ENCODE results near the gene USP8. TPM values are rescaled to one million over a fixed set of nuclear protein-coding genes. Genes with fewer than 3 reads are reported as not detected.
"Not testable (repeated sequence)": the region's sequence is repeated elsewhere in the genome, so short reads cannot be mapped to it uniquely, and the experiment has no call there.

The USP8 gene
- total RNA-seq, 1 donor from 2014 or later: 74.6 TPM

DNA sequence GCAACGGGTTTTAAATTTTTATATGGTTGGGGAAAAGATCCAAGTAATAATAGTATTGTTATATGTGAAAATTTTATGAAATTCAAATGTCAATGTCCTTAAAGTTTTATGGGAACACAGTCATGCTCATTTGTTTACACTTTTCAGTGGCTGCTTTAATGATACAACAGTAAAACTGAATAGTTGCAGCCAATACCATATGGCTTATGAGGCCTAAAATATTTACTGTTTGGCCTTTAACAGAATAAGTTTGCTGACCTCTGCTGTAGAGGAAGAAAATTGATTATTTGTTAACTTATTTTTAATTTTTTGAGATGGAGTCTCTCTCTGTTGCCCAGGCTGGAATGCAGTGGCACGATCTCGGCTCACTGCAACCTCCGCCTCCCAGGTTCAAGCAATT is 77.6 kb downstream of the USP8 start:
- TF ChIP-seq, protein P1, sequence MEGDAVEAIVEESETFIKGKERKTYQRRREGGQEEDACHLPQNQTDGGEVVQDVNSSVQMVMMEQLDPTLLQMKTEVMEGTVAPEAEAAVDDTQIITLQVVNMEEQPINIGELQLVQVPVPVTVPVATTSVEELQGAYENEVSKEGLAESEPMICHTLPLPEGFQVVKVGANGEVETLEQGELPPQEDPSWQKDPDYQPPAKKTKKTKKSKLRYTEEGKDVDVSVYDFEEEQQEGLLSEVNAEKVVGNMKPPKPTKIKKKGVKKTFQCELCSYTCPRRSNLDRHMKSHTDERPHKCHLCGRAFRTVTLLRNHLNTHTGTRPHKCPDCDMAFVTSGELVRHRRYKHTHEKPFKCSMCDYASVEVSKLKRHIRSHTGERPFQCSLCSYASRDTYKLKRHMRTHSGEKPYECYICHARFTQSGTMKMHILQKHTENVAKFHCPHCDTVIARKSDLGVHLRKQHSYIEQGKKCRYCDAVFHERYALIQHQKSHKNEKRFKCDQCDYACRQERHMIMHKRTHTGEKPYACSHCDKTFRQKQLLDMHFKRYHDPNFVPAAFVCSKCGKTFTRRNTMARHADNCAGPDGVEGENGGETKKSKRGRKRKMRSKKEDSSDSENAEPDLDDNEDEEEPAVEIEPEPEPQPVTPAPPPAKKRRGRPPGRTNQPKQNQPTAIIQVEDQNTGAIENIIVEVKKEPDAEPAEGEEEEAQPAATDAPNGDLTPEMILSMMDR (IDR thresholded peaks at IDR 0.05): no peak
- H3K4me3 ChIP-seq: no peak overlapping the region

DNA sequence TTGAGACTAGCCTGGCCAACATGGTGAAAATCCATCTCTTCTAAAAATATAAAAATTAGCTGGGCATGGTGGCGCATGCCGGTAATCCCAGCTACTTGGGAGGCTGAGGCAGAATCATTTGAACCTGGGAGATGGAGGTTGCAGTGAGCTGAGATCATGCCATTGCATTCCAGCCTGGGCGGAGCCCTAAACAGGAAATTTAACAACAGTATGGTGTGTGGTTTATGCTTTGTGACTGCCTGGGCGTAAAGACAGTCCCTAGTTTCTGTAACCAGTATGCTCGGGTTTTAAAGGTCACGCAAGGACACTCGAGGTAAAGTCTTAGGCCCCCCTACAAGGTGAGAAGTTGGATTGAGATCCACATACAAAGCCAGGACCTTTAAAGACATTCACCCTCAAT is 78.9 kb downstream of the USP8 start:
- H3K4me1 ChIP-seq: no peaks in the 10 kb centered on the region
- no peak overlapping the region for H3K27ac ChIP-seq
- DNase-seq (no peak), ATAC-seq (no peak)
- H3K9me3 ChIP-seq: no peaks in the 10 kb centered on the region
- H3K36me3 ChIP-seq: peaks cover 61% of the 10 kb centered on the region
- intact Hi-C loops (cut with DNase I): no loop called here
- TF ChIP-seq, protein P1 (IDR thresholded peaks at IDR 0.05): no peak
- H3K27me3 ChIP-seq (ENCODE audit: low read depth): no peaks in the 10 kb centered on the region
- no peak overlapping the region for H3K4me3 ChIP-seq

More for the DNA sequence above, 77.6 kb downstream of the USP8 start:
- no peaks in the 10 kb centered on the region for H3K9me3 ChIP-seq
- no peaks in the 10 kb centered on the region for H3K4me1 ChIP-seq
- H3K27ac ChIP-seq: no peak overlapping the region
- no peaks in the 10 kb centered on the region for H3K27me3 ChIP-seq (ENCODE audit: low read depth)
- intact Hi-C loops (cut with DNase I): no loop called here
- H3K36me3 ChIP-seq: peaks cover 74% of the 10 kb centered on the region
- DNase-seq (no peak), ATAC-seq (no peak)

DNA sequence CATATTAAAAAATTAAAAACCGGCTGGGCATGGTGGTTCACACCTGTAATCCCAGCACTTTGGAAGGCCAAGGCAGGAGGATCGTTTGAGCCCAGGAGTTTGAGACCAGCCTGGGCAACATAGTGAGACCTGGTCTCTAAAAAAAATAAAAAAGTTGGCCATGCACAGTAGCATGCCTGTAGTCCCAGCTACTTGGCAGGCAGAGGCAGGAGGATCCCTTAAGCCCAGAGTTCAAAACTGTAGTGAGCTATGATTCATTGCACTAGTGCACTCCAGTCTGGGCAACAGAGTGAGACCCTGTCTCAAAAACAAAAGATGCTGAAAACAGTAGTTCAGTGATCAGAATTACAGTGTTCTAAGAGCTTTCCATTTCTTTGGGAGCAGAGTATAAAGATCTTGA is 81.5 kb downstream of the USP8 start:
- H3K27me3 ChIP-seq (ENCODE audit: low read depth); DNase-seq; H3K4me3 ChIP-seq; H3K4me1 ChIP-seq; intact Hi-C loops (cut with DNase I); H3K27ac ChIP-seq; ATAC-seq; H3K9me3 ChIP-seq: not testable (repeated sequence)
- peaks cover 36% of the 10 kb centered on the region for H3K36me3 ChIP-seq

DNA sequence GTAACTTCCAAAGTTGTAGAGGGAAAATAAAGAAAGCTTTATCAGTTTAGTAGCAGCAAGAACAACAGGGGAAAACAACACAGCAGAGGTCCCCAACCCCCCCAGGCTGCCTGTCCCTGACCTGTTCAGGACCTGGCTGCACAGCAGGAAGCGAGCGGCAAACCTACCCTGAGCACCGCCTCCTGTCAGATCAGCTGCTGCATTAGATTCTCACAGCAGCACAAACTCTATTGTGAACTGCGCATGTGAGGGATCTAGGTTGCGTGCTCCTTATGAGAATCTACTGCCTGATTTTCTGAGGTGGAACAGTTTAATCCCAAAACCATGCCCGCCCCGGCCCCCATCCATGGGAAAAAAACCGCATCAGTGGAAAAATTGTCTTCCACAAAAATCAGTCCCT is 81.9 kb downstream of the USP8 start:
- no peak overlapping the region for H3K4me3 ChIP-seq
- intact Hi-C loops (cut with DNase I): no loop called here
- no peaks in the 10 kb centered on the region for H3K4me1 ChIP-seq
- TF ChIP-seq, protein P1 (IDR thresholded peaks at IDR 0.05): no peak
- H3K27me3 ChIP-seq (ENCODE audit: low read depth): no peaks in the 10 kb centered on the region
- no peak for DNase-seq
- peaks cover 31% of the 10 kb centered on the region for H3K36me3 ChIP-seq
- H3K27ac ChIP-seq: no peak overlapping the region
- no peaks in the 10 kb centered on the region for H3K9me3 ChIP-seq
- ATAC-seq: no peak

DNA sequence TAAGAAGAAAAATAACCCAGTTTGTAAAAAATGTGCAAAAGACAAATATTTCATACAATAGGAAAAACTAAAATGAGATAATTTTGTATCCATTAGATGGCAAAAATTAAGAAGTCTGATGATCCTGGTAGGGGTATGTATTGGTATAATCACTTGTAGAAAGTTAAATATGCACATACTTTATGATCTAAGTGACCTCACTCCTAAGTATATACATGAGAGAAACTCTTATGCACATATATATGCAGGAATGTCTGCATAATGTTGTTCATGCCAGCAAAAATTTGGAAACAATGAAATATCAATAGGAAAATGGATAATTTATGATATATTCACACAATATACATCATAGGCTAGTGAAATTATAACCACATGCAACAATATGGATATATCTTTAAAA is 88.8 kb downstream of the USP8 start:
- Histone ChIP-seq H3K4me1 (no peaks in the 10 kb centered on the region), H3K36me3 (no peaks in the 10 kb centered on the region), H3K27ac (no peak overlapping the region), H3K4me3 (no peak overlapping the region), H3K27me3 (ENCODE audit: low read depth) (no peaks in the 10 kb centered on the region), H3K9me3 (peaks cover 6% of the 10 kb centered on the region)
- DNase-seq (no peak), ATAC-seq (no peak)
- TF ChIP-seq, protein P1 (IDR thresholded peaks at IDR 0.05): no peak
- intact Hi-C loops (cut with DNase I): no loop called here

DNA sequence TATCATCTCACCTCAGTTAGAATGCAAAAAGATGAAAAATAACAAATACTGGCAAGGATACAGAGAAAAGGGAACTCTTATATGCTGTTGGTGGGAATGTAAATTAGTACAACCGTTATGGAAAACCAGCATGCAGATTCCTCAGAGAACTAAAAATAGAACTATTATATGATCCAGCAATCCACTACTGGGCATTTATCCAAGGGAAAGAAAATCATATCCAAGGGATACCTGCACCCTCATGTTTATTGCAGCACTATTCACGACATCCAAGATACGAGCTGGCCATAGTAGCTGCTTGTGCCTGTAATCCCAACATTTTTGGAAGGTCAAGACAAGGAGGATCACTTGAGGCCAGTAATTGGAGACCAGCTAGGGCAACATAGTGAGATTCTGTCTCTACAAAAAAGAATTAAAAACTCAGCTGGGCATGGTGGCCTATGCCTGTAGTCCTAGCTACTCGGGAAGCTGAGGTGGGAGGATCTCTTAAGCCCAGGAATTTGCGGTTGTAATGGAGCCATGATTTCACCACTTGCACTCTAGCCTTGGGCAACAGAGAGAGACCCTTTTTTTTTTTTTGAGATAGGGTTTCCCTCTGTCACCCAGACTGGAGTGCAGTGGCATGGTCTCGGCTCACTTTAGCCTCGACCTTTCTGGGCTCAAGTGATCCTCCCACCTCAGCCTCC is 95.7 kb downstream of the USP8 start:
- H3K27me3 ChIP-seq (ENCODE audit: low read depth): no peaks in the 10 kb centered on the region
- TF ChIP-seq, protein P1 (IDR thresholded peaks at IDR 0.05): no peak
- H3K9me3 ChIP-seq: peaks cover 8% of the 10 kb centered on the region
- no peaks in the 10 kb centered on the region for H3K36me3 ChIP-seq
- DNase-seq (no peak), ATAC-seq (no peak)
- intact Hi-C loops (cut with DNase I): no loop called here
- no peaks in the 10 kb centered on the region for H3K4me1 ChIP-seq
- no peak overlapping the region for H3K4me3 ChIP-seq
- no peak overlapping the region for H3K27ac ChIP-seq

All from lower lobe of right lung (tissue), 2 donors.